Spleen (tissue), 7 donors: ENCODE data around the gene METTL4.

ENCODE experiments used
- POLR2A ChIP-seq, 3 donors: fragments of 450-650 bp; IDR thresholded peaks; one replicate each; pipeline ENCODE4 v1.5.1; 2017; ENCODE audit warnings: antibody characterized with exemption in 3 of 3, mild to moderate bottlenecking in 1 of 3
- POLR2AphosphoS5 ChIP-seq, 3 donors: sonication (generic); formaldehyde crosslinking; IDR thresholded peaks; one replicate each; pipeline ENCODE4 v1.5.1; 2017; ENCODE audit warnings: antibody characterized with exemption in 3 of 3
- TF ChIP-seq, protein P1 (sequence below), 11 experiments: fragments of 200-600 bp in 7 of 11; fragments of 450-650 bp in 4 of 11; sonication (generic) in 4 of 11; IDR thresholded peaks in 8 of 11; conservative IDR thresholded peaks in 3 of 11; 1 replicate in 7 of 11; 2 replicates in 4 of 11; pipeline versions ENCODE4 v1.4.0 to v1.8.0; 2016 to 2021; ENCODE audit warnings: antibody characterized with exemption in 11 of 11, inconsistent platforms in 4 of 11, mild to moderate bottlenecking in 1 of 11
- donor health status: DM: no; HTN: no; CAD: no; lungs with moderate emphysema.
- donor health status: DM: no; HTN: no; CAD: no.
- donor health status: DM: no; HTN: no; CAD: no.

DNA sequence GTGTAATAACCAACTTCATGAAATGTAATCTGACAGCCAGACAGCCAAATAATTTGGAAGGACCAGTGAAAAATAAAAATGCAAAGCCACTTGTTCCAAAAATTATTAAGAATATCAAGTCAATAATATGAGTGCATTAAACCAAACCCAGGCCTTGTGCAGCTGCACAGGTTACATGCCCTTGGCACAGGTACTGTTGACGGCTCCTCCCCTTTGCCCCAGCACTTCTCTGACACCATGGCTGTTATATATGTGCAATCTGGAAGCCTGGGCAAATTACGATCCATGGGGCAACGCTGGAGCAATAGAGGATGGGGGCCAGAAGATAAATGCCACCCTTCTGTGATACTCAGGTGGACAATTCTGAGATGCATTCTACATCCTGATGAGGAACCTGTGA lies 68.9 kb downstream of the METTL4 start:
- TF ChIP-seq POLR2A (IDR thresholded peaks at IDR 0.05) (no peak), POLR2AphosphoS5 (IDR thresholded peaks at IDR 0.05) (no peak)
- TF ChIP-seq, protein P1, sequence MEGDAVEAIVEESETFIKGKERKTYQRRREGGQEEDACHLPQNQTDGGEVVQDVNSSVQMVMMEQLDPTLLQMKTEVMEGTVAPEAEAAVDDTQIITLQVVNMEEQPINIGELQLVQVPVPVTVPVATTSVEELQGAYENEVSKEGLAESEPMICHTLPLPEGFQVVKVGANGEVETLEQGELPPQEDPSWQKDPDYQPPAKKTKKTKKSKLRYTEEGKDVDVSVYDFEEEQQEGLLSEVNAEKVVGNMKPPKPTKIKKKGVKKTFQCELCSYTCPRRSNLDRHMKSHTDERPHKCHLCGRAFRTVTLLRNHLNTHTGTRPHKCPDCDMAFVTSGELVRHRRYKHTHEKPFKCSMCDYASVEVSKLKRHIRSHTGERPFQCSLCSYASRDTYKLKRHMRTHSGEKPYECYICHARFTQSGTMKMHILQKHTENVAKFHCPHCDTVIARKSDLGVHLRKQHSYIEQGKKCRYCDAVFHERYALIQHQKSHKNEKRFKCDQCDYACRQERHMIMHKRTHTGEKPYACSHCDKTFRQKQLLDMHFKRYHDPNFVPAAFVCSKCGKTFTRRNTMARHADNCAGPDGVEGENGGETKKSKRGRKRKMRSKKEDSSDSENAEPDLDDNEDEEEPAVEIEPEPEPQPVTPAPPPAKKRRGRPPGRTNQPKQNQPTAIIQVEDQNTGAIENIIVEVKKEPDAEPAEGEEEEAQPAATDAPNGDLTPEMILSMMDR (IDR thresholded peaks at IDR 0.05 in 8 of 11, conservative IDR thresholded peaks at IDR 0.05 in 3 of 11), result no peak
